Caco-2 (cell line): Measurements from ENCODE around the gene CDK19. TPM values are rescaled to one million over a fixed set of nuclear protein-coding genes. Genes with fewer than 3 reads are reported as not detected.

Experiments used
- BruUV-seq: library from RNA; stranded (reverse); fragments of 400-500 nt; replicated peaks from 2 replicates; lab custom pipeline; 2021; lab: Mats Ljungman, UMichigan
- CTCF ChIA-PET: fragments of 300-600 bp; sonication (Branson Sonifier 250); formaldehyde crosslinking; loops from one replicate; lab custom pipeline; 2022; ENCODE audit warnings: antibody characterized with exemption; lab: Charles Lee
- POLR2A ChIA-PET: fragments of 300-600 bp; sonication (Branson Sonifier 250); formaldehyde crosslinking; loops from one replicate; lab custom pipeline; 2022; ENCODE audit warnings: antibody characterized with exemption; lab: Charles Lee
- DNase-seq, 2 experiments: peaks; one replicate each; pipeline versions ENCODE4 v3.0.0 to v3.0.0-alpha.2; 2020 to 2022
- H3K27me3 ChIP-seq: replicated peaks from 2 replicates; pipeline ENCODE4 v1.6.0; 2011; ENCODE audit warnings: low read length; ENCODE audit not compliant: control insufficient read depth, insufficient read depth
- H3K36me3 ChIP-seq: 2 replicates; pipeline ENCODE4 v1.5.1; 2011; ENCODE audit warnings: low read length; ENCODE audit not compliant: control insufficient read depth, insufficient read depth
- H3K4me1 ChIP-seq: fragments of 250-450 bp; sonication (Bioruptor Pico); 2 replicates; pipeline ENCODE4 v1.5.1; 2020; ENCODE audit warnings: mild to moderate bottlenecking
- H3K4me3 ChIP-seq: 2 replicates; pipeline ENCODE4 v1.5.1; 2011; ENCODE audit warnings: low read depth, mild to moderate bottlenecking, control low read depth, low read length
- H3K9me3 ChIP-seq: fragments of 250-450 bp; sonication (Bioruptor Pico); 2 replicates; pipeline ENCODE4 v1.5.1; 2020; ENCODE audit warnings: mild to moderate bottlenecking, moderate library complexity
- H3K27ac Mint-ChIP-seq: one replicate; pipeline ENCODE4 v1.8.0; 2022; ENCODE audit warnings: mixed read lengths; ENCODE audit not compliant: unreplicated experiment
- H3K27me3 Mint-ChIP-seq: one replicate; pipeline ENCODE4 v1.8.0; 2022; ENCODE audit warnings: mixed read lengths; ENCODE audit not compliant: insufficient read depth, unreplicated experiment
- H3K36me3 Mint-ChIP-seq: one replicate; pipeline ENCODE4 v1.8.0; 2022; ENCODE audit warnings: mild to moderate bottlenecking, mixed read lengths; ENCODE audit not compliant: insufficient read depth, unreplicated experiment
- H3K4me1 Mint-ChIP-seq: one replicate; pipeline ENCODE4 v1.8.0; 2022; ENCODE audit warnings: low read depth, mixed read lengths; ENCODE audit not compliant: unreplicated experiment
- H3K4me3 Mint-ChIP-seq: one replicate; pipeline ENCODE4 v1.8.0; 2022; ENCODE audit warnings: mild to moderate bottlenecking, moderate library complexity, mixed read lengths; ENCODE audit not compliant: unreplicated experiment
- H3K9me3 Mint-ChIP-seq: one replicate; pipeline ENCODE4 v1.8.0; 2022; ENCODE audit warnings: mixed read lengths; ENCODE audit not compliant: unreplicated experiment
- CTCF ChIP-seq, 2 experiments: fragments of 200-600 bp in 1 of 2; IDR thresholded peaks; 1 replicate in 1 of 2; 2 replicates in 1 of 2; pipeline versions ENCODE4 v1.5.1 to v1.8.0; 2011 to 2022; ENCODE audit warnings: antibody characterized with exemption in 1 of 2, control low read depth in 1 of 2, inconsistent platforms in 1 of 2, low read depth in 1 of 2, low read length in 1 of 2, mild to moderate bottlenecking in 1 of 2, moderate library complexity in 1 of 2; ENCODE audit not compliant: insufficient read depth in 1 of 2, severe bottlenecking in 1 of 2, unreplicated experiment in 1 of 2
- intact Hi-C: fragments of 100-400 bp; cut with micrococcal nuclease; formaldehyde crosslinking; loops from one replicate; pipeline ENCODE4 v1.10.0; 2022; ENCODE audit not compliant: unreplicated experiment
- total RNA-seq: library from RNA; stranded (reverse); gene quantifications from 2 replicates; pipeline ENCODE4 v1.2.3, GENCODE V29; 2022

CDK19 gene
- total RNA-seq, 1 experiment from 2014 or later: 24.6 TPM

GRCh38 chr6:110777636-110778035 is 37.6 kb downstream of the CDK19 start:
- ChIA-PET CTCF (no interaction called here), POLR2A (no interaction called here)
- no peaks in the 10 kb centered on the region for H3K9me3 ChIP-seq
- no TSS peak for BruUV-seq
- 0 out of 2 replicates have a peak, but pooled peaks cover 3% of the 10 kb centered on the region for H3K4me1 ChIP-seq
- no peaks in the 10 kb centered on the region for H3K9me3 Mint-ChIP-seq
- peaks cover 7% of the 10 kb centered on the region for H3K4me1 Mint-ChIP-seq
- H3K27ac Mint-ChIP-seq: no peak overlapping the region
- no peak overlapping the region for H3K4me3 ChIP-seq
- TF ChIP-seq CTCF (IDR thresholded peaks at IDR 0.05; ENCODE audit: insufficient read depth in 1 of 2, low read depth in 1 of 2, low read length in 1 of 2, severe bottlenecking in 1 of 2, unreplicated experiment in 1 of 2): no peak
- H3K27me3 Mint-ChIP-seq: no peaks in the 10 kb centered on the region
- intact Hi-C loops: no loop called here
- H3K36me3 ChIP-seq: no peaks in the 10 kb centered on the region; the same call in 1 of the 2 replicates
- DNase-seq: no peak
- H3K27me3 ChIP-seq: no peaks in the 10 kb centered on the region
- no peaks in the 10 kb centered on the region for H3K36me3 Mint-ChIP-seq
- H3K4me3 Mint-ChIP-seq: no peak overlapping the region

- H3K4me1 Mint-ChIP-seq: no peaks in the 10 kb centered on the region
- no peaks in the 10 kb centered on the region for H3K36me3 Mint-ChIP-seq
- no peak overlapping the region for H3K4me3 ChIP-seq
- no peaks in the 10 kb centered on the region for H3K4me1 ChIP-seq
- no peaks in the 10 kb centered on the region for H3K9me3 ChIP-seq
- no TSS peak for BruUV-seq
- ChIA-PET POLR2A (no interaction called here), CTCF (no interaction called here)
- intact Hi-C loops: no loop called here
- no peak overlapping the region for H3K27ac Mint-ChIP-seq
- no peaks in the 10 kb centered on the region for H3K27me3 ChIP-seq
- H3K9me3 Mint-ChIP-seq: peaks cover 6% of the 10 kb centered on the region
- no peaks in the 10 kb centered on the region for H3K27me3 Mint-ChIP-seq
- no peak for TF ChIP-seq CTCF (IDR thresholded peaks at IDR 0.05; ENCODE audit: insufficient read depth in 1 of 2, low read depth in 1 of 2, low read length in 1 of 2, severe bottlenecking in 1 of 2, unreplicated experiment in 1 of 2)
- no peak overlapping the region for H3K4me3 Mint-ChIP-seq
- DNase-seq: no peak
- no peaks in the 10 kb centered on the region; the same call in 1 of the 2 replicates for H3K36me3 ChIP-seq
Measured at GRCh38 chr6:110776413-110776812, 38.9 kb downstream of the CDK19 start.

GRCh38 chr6:110769923-110770322 is 45.3 kb downstream of the CDK19 start:
- Mint-ChIP-seq H3K27ac (no peak overlapping the region), H3K36me3 (no peaks in the 10 kb centered on the region), H3K4me1 (no peaks in the 10 kb centered on the region), H3K9me3 (peaks cover 6% of the 10 kb centered on the region), H3K27me3 (no peaks in the 10 kb centered on the region), H3K4me3 (no peak overlapping the region)
- BruUV-seq: no TSS peak
- ChIA-PET CTCF (no interaction called here), POLR2A (no interaction called here)
- Histone ChIP-seq H3K36me3 (no peaks in the 10 kb centered on the region; the same call in 1 of the 2 replicates), H3K4me1 (no peaks in the 10 kb centered on the region; the same call in none of the 2 replicates), H3K9me3 (no peaks in the 10 kb centered on the region), H3K4me3 (no peak overlapping the region), H3K27me3 (no peaks in the 10 kb centered on the region)
- intact Hi-C loops: no loop called here
- no peak for DNase-seq
- TF ChIP-seq CTCF (IDR thresholded peaks at IDR 0.05; ENCODE audit: insufficient read depth in 1 of 2, low read depth in 1 of 2, low read length in 1 of 2, severe bottlenecking in 1 of 2, unreplicated experiment in 1 of 2): no peak
